Fibroblast of skin of scalp (primary cell): ENCODE data around the gene SLC4A1.

ENCODE experiments used
- DNase-seq: peaks from one replicate; pipeline ENCODE4 v3.0.0-alpha.2; 2013

Gene SLC4A1

DNA sequence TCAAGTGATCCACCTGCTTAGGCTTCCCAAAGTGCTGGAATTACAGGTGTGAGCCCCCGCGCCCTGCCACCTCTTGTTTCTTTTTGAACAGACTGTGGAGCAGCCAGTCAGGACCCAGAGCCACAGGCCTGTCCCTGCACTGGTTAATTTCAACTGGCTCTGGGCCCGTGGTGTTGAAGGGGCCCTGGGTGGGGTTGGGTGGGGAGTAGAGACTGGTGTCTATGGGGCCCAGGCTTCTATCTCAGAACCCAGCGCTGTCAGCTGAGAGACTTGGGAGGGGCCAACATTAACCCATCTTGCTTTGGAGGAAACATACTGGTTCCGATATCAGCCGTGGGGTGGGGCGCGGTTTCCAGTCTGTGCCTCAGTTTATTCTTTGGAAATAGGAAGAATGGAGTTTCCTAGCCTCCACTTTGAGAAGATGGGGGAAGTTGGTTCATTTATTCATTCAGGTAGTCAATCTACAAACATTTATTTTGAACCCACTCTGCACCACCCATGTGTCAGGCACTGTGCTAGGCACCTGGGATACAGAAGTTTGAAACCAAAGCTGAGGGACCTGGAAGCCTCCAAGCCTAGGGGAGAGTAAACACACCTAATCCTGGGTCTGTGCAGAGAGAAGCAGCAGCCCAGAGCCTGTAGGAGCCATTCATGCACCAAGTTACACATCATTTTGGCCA lies 15.5 kb upstream of the SLC4A1 start:
- DNase-seq, result no peak

DNA sequence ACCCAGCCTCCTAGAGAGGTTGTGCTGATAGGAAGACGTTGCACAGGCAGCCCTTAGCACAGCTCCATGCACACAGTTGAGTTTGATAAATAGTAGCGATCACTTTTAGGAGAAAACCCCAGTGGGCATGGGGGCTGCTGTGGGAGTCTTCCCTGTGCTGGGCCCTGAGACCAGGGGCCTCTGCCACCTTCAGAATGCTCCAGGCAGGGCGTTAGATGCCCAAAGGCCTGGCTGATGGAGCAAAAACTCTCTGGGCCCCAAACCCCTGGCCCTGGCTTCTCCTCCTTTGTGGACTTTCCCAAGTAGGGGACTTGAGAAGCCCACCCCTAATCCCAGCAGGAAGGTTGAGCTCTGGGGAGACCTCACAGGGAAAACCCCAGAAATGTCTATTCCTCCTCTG lies 14.3 kb upstream of the SLC4A1 start:
- DNase-seq, result no peak

GRCh38 chr17:44281570-44281969 lies 13.6 kb upstream of the SLC4A1 start:
- no peak for DNase-seq

DNA sequence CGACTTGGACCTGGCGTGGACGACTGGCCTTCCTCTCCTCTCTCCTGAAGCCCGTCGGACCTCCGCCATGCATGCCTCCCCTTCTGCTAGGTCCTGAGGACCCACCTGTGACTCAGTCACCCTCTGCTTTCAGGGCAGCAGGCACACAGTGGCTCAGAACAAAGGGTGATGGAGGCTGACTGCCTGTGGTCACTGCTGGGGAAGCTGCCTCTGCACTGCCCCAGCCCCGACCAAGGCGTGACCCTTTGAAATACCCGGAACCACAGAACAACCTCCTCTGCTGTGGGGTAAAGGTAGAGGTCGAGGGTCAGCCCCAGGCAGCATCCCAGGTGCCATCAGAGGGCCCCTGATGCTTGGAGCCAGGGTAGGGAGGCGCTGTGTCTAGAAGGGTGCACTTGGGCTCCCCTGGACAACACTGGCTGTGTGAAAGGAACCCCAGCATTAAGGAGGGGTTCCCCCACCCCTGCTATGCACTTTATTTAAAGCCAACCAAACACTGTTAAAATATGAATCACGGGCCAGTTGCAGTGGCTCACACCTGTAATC lies 12.5 kb upstream of the SLC4A1 start:
- no peak for DNase-seq

GRCh38 chr17:44279666-44280391 lies 11.9 kb upstream of the SLC4A1 start:
- peak; percentile 62 for DNase-seq

GRCh38 chr17:44279346-44279665 lies 11.4 kb upstream of the SLC4A1 start:
- no peak for DNase-seq

GRCh38 chr17:44277976-44278375 lies 10.0 kb upstream of the SLC4A1 start:
- DNase-seq, result no peak

GRCh38 chr17:44273607-44274006 lies 5.7 kb upstream of the SLC4A1 start:
- no peak for DNase-seq

DNA sequence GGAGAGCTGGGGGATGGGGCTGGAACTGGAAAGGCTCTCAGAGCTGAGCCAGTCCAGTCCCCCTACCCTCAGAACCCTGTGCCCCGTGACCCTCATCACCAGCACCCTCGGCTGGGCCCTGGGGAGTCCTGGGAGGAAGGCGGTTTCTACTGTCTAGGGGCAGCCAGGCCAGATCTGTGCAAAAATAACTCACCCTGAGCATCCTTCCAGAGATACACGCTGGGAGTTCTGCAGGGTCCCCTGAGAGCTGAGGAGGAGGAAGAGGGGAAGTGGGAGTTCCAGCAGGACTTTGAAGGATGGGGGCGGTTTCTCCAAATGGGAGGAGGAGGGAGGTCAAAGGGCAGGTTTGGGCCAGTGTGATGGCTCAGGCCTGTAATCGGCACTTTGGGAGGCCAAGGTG lies 5.0 kb upstream of the SLC4A1 start:
- DNase-seq, result no peak

- no peak for DNase-seq
These were observed 4.5 kb upstream of the SLC4A1 start for GRCh38 chr17:44272321-44272951.

DNA sequence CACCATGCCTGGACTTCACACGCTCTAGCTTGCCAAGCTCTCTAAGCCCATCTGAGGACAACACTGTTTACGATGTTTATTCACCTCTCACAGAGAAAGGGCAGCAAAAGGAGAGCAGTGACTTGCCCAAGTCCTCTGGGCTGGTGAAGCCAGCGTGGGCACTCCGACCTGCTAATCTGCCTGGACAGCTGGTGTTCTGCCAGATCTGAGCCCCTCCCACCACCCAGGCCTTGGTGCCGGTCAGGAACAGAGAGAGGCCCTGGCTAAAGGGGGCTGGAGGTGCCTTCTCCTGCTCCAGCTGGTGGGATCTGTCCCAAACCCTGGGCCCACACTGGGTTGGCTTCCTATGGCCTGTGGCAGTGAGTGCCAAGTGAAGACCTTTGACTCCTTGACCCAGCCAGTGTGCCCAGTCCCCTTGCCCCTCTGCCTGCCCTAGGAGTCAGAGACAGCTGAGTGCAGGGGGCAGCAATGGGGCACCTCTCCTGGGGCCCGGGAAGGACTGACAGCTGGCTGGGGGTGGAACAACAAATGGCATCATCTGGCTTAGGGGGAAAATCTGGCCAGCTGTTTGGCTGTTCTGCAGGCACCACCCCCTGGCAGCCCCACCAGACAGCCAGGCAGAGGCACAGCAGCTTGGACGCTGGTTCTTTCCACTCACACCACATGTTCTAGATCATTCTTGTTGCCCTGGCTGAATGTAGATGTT lies 1.8 kb upstream of the SLC4A1 start:
- no peak for DNase-seq

DNA sequence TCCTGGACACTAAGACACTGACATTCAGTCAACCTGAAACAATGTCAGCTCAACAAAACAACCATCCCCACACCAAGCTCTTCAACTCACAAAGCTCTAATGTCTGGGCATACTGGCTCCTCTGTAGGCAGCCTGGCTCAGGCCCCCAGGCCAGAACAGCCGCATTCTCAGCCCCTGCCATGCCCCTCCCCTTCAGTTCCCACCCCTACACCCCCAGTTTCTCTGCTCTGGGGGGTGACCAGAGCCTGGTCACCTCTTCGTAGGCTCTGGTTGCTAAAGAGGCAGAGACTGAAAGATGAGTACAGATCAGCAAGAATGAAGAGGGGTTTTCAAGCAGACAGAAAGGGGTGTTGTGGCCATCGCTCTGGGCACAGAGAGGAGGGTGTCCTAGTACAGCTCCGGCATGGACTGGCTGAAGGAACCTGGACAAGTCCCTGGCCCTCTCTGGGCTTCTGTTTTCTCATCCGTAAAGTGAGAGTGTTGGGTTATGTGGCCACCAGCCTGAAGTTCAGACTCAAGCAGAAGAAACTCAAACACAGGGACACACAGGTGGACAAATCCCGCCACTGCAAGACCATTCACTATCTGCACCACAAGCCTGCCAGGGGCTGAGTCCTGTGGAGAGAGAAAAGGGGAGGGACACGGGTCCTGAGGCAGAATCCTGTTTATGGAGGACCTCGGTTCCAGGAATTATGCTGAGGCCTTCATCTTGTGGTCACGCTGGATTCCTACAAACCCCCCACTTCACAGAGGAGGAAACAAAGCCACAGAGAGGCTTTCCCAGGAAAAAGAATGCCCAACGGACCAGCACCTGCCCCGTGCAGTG lies 987 bp upstream of the SLC4A1 start:
- no peak for DNase-seq

DNA sequence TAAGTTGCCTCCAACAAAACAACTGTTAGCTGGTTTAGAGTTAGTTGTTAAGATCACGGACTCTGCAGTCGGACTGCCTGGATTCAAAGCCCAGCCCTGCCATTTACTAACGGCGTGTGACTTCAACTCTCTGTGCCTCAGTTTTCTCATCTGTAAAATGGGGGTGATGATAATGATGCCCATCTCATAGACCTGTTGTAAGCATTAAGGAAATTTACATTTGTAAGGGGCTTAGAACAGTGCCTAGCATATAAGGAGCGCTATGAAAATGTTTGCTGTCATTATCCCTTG lies 825 bp downstream of the SLC4A1 start:
- no peak for DNase-seq

GRCh38 chr17:44266402-44267164 lies 1.4 kb downstream of the SLC4A1 start:
- DNase-seq, result peak; percentile 4

DNA sequence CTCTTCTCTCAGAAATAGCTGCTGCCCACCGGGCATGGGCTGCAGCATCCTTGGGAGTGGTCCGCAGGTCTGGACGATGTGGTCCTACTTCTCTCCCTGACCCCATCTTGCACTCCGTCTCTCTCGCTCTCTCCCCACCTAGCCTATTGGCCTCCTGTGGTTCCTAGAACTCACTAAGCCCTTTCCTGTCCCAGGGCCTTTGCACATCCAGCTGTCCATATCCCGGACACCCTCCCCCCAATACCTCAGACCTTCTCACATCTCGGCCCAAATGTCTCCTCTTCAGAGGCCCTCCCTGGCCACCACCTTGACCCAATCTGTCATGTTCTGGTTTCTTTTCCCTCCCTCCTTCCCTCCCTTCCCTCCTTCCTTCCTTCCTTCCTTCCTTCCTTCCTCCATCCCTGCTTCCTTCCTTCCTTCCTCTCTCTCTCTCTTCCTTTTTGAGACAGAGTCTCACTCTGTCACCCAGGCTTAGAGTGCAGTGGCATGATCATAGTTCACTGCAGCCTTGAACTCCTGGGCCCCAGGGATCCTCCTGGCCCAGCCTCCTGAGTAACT lies 4.5 kb downstream of the SLC4A1 start:
- DNase-seq, result no peak

GRCh38 chr17:44262654-44263225 lies 5.2 kb downstream of the SLC4A1 start:
- DNase-seq, result no peak

- no peak for DNase-seq
These were observed 7.6 kb downstream of the SLC4A1 start for GRCh38 chr17:44260296-44260695.

DNA sequence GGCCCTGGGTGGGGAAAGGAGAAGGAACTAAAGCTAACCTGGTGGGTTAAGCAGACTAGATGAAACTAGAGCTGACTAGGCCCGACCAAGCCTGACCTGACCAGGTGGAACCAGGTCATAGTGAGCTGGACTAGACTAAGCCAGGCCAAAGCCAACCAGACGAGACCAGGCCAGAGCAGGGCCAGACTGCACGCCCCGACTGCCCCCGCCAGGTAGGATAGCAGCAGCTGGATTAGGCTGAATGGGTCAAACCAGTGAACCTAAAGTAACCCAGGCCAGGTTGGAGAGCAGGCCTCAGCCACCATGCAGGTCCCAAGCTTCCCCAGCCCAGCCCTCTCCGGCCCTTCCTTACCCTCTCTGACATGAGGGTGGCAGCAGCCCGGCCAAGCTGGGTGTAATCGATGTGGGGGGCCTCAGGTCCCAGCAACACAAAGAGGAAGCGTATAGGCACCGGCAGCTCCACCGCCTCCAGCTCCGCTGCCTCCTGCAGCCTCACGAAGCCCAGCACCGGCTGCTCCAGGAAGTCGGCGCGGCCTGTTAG lies 9.1 kb downstream of the SLC4A1 start:
- no peak for DNase-seq

GRCh38 chr17:44257815-44258760 lies 9.8 kb downstream of the SLC4A1 start:
- DNase-seq, result no peak

GRCh38 chr17:44256671-44257070 lies 11.3 kb downstream of the SLC4A1 start:
- DNase-seq, result no peak
